ENCODE data around the gene PDZRN4.
"Not testable (repeated sequence)": the region's sequence is repeated elsewhere in the genome, so short reads cannot be mapped to it uniquely, and the experiment has no call there.

Gene PDZRN4

DNA sequence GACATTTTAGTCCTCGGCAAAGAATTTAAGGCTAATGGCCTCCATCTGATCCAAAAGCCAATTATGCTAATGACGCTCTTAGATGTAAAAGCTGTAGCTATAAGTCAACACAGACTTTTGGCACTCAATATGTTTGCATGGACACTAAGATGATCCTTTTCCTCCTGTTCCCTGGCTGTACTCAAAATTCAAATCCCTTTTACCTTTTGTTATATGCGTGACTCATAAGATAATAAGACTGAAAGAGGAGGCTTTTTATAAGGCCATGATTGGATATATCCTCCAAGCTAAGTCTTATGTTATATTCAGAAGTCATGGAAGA is 89.8 kb downstream of the PDZRN4 start:
- DNase-seq (ENCODE audit: low read depth): no peak
- no peak overlapping the region for H3K4me3 ChIP-seq (ENCODE audit: low read length)
- no peak for TF ChIP-seq CTCF (conservative IDR thresholded peaks at IDR 0.05; ENCODE audit: low read depth, low read length)

DNA sequence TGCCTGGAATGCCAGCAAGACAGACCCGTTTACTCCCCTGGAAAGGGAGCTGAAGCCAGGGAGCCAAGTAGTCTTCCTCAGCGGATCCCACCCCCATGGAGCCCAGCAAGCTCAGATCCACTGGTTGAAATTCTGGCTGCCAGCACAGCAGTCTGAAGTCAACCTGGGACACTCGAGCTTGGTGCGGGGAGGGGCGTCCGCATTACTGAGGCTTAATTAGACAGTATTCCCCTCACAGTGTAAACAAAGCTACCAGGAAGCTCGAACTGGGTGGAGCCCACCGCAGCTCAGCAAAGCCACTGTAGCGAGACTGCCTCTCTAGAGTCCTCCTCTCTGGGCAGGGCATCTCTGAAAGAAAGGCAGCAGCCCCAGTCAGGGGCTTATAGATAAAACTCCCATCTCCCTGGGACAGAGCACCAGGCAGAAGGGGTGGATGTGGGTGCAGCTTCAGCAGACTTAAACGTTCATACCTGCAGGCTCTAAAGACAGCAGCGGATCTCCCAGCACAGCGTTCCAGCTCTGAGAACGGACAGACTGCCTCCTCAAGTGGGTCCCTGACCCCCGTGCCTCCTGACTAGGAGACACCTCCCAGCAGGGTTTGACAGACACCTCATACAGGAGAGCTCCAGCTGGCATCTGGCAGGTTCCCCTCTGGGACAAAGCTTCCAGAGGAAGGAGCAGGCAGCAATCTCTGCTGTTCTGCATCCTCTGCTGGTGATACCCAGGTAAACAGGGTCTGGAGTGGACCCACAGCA is 92.4 kb downstream of the PDZRN4 start:
- H3K4me3 ChIP-seq (ENCODE audit: low read length); DNase-seq (ENCODE audit: low read depth): not testable (repeated sequence)

- not testable (repeated sequence) for DNase-seq (ENCODE audit: low read depth); H3K4me3 ChIP-seq (ENCODE audit: low read length)
These were observed 97.3 kb downstream of the PDZRN4 start for GRCh38 chr12:41285470-41285869.

- DNase-seq (ENCODE audit: low read depth): no peak
- no peak overlapping the region for H3K4me3 ChIP-seq (ENCODE audit: low read length)
- no peak for TF ChIP-seq CTCF (conservative IDR thresholded peaks at IDR 0.05; ENCODE audit: low read depth, low read length)
These were observed 98.3 kb downstream of the PDZRN4 start for GRCh38 chr12:41286426-41286825.

DNA sequence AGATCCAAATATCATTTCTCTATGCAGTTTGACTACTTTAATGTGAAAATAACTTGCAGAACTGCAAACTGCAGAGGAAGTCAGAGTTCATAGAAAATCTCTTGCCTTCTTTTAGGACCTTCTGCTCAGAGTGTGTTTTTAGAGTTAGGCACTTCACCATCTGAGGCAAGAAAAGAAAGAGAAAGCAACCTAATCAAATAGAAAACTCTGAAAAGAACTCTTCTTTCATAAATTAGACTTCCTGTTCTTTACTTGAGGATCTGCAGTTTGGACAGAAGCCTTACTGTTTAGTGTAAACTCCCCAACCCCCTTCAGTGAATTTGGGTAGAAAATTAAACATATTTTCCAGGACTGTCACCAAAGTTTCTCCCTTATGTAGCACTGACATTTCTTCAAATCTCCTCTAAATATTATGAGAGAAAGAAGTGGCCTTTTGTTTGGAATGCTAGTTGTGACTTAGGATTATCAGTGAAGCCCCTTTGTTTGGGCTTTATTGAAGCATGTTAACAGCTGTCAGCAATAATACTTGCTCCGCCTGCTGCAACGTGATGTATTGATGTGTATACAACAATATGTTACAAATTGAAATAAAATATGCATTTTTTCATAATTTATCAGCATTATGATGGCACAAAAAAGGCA is 99.5 kb downstream of the PDZRN4 start:
- no peak for TF ChIP-seq CTCF (conservative IDR thresholded peaks at IDR 0.05; ENCODE audit: low read depth, low read length)
- no peak for DNase-seq (ENCODE audit: low read depth)
- no peak overlapping the region for H3K4me3 ChIP-seq (ENCODE audit: low read length)

DNA sequence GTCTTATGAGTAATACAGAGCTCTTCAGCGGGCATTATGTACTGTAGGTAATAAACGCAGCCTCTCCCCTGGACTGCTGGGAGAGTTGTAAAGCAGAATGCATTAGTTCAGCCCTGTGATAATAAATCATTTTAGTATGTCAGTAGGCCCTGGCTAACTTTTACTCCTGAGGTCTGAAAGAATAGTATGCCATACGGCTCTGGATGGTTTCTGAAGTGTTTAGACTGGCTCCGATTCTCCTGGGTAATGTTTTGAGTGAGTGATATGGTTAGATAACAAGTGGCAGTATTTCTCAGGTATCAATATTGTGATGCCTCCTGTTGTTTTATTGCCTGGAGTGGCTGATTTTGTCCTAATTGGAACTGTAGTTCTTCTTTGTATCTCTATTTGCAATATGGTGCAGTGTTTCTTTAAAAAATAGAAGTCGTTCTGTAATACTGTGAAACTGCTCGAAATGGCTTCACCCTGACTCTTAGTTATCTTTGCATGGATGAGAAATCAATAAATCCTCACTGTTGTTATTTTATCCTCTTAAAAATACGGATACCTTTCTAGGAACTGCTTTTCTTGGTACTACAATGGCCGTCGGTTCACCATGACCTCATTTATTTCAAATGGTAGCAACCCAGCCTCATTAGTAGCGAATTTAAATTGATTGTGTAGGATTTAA is 100.2 kb downstream of the PDZRN4 start:
- TF ChIP-seq CTCF (conservative IDR thresholded peaks at IDR 0.05; ENCODE audit: low read depth, low read length): no peak
- DNase-seq (ENCODE audit: low read depth): no peak
- no peak overlapping the region for H3K4me3 ChIP-seq (ENCODE audit: low read length)

GRCh38 chr12:41289501-41289900 is 101.4 kb downstream of the PDZRN4 start:
- DNase-seq (ENCODE audit: low read depth): no peak
- no peak for TF ChIP-seq CTCF (conservative IDR thresholded peaks at IDR 0.05; ENCODE audit: low read depth, low read length)
- H3K4me3 ChIP-seq (ENCODE audit: low read length): no peak overlapping the region

- no peak for TF ChIP-seq CTCF (conservative IDR thresholded peaks at IDR 0.05; ENCODE audit: low read depth, low read length)
- no peak overlapping the region for H3K4me3 ChIP-seq (ENCODE audit: low read length)
- DNase-seq (ENCODE audit: low read depth): no peak
These were observed 104.9 kb downstream of the PDZRN4 start for GRCh38 chr12:41293011-41293410.

Data from retinal pigment epithelial cell (primary cell).